Endothelial cell of umbilical vein (primary cell): ENCODE results near the gene OR10D3. TPM values are rescaled to one million over a fixed set of nuclear protein-coding genes. Genes with fewer than 3 reads are reported as not detected.

Experiments
- BruUV-seq: library from RNA; stranded (reverse); fragments of 400-500 nt; replicated peaks from 2 replicates; lab custom pipeline; 2021; lab: Mats Ljungman, UMichigan
- CTCF ChIA-PET: fragments of 300-600, 350-600 bp; sonication (Branson Sonifier 250); formaldehyde crosslinking; loops from one replicate; lab custom pipeline; 2021; ENCODE audit warnings: antibody characterized with exemption, inconsistent platforms; lab: Charles Lee
- POLR2A ChIA-PET: fragments of 300-600, 350-600 bp; sonication (Branson Sonifier 250); formaldehyde crosslinking; loops from one replicate; lab custom pipeline; 2021; ENCODE audit warnings: antibody characterized with exemption, inconsistent platforms; lab: Charles Lee
- DNase-seq: peaks from one replicate; pipeline ENCODE4 v3.0.0-alpha.2; 2011; ENCODE audit warnings: low read depth, low spot score
- FAIRE-seq: peaks from 2 replicates; lab custom pipeline; 2011; peaks lifted over from hg19 to GRCh38; lab: Jason Lieb, UNC
- H2AFZ ChIP-seq: 2 replicates; pipeline ENCODE4 v1.6.0; 2012; ENCODE audit warnings: low read depth, low read length, control low read depth, inconsistent platforms
- H3K27ac ChIP-seq: 2 replicates; pipeline ENCODE4 v1.5.1; 2011; ENCODE audit warnings: low read depth, mild to moderate bottlenecking, control low read depth, low read length, moderate library complexity; ENCODE audit not compliant: insufficient read depth
- H3K27me3 ChIP-seq, 2 experiments: 2 replicates each; pipeline versions ENCODE4 v1.6.0 to v1.6.1; 2011; ENCODE audit warnings: low read length in 2 of 2, mixed read lengths in 1 of 2; ENCODE audit not compliant: control insufficient read depth in 2 of 2, insufficient read depth in 2 of 2
- H3K36me3 ChIP-seq, 2 experiments: 2 replicates in 1 of 2; 3 replicates in 1 of 2; pipeline ENCODE4 v1.5.1; 2011; ENCODE audit warnings: low read length in 2 of 2, mild to moderate bottlenecking in 1 of 2, moderate library complexity in 1 of 2; ENCODE audit not compliant: control insufficient read depth in 2 of 2, insufficient read depth in 2 of 2; ENCODE audit errors: extremely low read depth in 1 of 2
- H3K4me1 ChIP-seq: 3 replicates; pipeline ENCODE4 v1.5.1; 2011; ENCODE audit warnings: mild to moderate bottlenecking, low read length; ENCODE audit not compliant: control insufficient read depth, insufficient read depth; ENCODE audit errors: extremely low read depth
- H3K4me2 ChIP-seq: 2 replicates; pipeline ENCODE4 v1.6.1; 2011; ENCODE audit warnings: low read length, control low read depth, mixed read lengths; ENCODE audit not compliant: insufficient read depth
- H3K4me3 ChIP-seq, 3 experiments: fragments of 200-600 bp in 1 of 3; sonication (generic), shearing (Covaris generic) in 1 of 3; replicated peaks in 1 of 3; 2 replicates each; pipeline ENCODE4 v1.5.1; 2011 to 2016; ENCODE audit warnings: control low read depth in 3 of 3, low read length in 3 of 3, mild to moderate bottlenecking in 2 of 3, inconsistent platforms in 1 of 3, low read depth in 1 of 3, moderate library complexity in 1 of 3; ENCODE audit not compliant: insufficient read depth in 1 of 3
- H3K79me2 ChIP-seq: 2 replicates; pipeline ENCODE4 v1.6.0; 2012; ENCODE audit warnings: low read length, inconsistent platforms; ENCODE audit not compliant: control insufficient read depth, insufficient read depth
- H3K9ac ChIP-seq: replicated peaks from 2 replicates; pipeline ENCODE3; 2011; ENCODE audit warnings: low read length, control low read depth; ENCODE audit not compliant: insufficient read depth; ENCODE audit errors: extremely low read depth
- H3K9me1 ChIP-seq: replicated peaks from 3 replicates; pipeline ENCODE4 v1.6.0; 2011; ENCODE audit warnings: mild to moderate bottlenecking, low read length; ENCODE audit not compliant: control insufficient read depth, insufficient read depth; ENCODE audit errors: extremely low read depth
- H3K9me3 ChIP-seq: replicated peaks from 2 replicates; pipeline ENCODE4 v1.5.1; 2012; ENCODE audit warnings: low read length, inconsistent platforms; ENCODE audit not compliant: control insufficient read depth, insufficient read depth
- H4K20me1 ChIP-seq: replicated peaks from 2 replicates; pipeline ENCODE3; 2011; ENCODE audit warnings: mild to moderate bottlenecking, low read length; ENCODE audit not compliant: control insufficient read depth, insufficient read depth; ENCODE audit errors: extremely low read depth
- CTCF ChIP-seq, 2 donors: IDR thresholded peaks; 1 replicate in 1 of 2; 2 replicates in 1 of 2; pipeline ENCODE4 v1.5.1; 2011; ENCODE audit warnings: low read length in 2 of 2, mild to moderate bottlenecking in 2 of 2, moderate library complexity in 2 of 2, control low read depth in 1 of 2, inconsistent platforms in 1 of 2, low read depth in 1 of 2; ENCODE audit not compliant: insufficient read depth in 1 of 2; ENCODE audit errors: extremely low read depth in 1 of 2
- EZH2 ChIP-seq: IDR thresholded peaks from 2 replicates; pipeline ENCODE4 v1.6.1; 2012; ENCODE audit warnings: borderline replicate concordance, low read depth, mild to moderate bottlenecking, moderate library complexity, low read length, inconsistent platforms; ENCODE audit not compliant: severe bottlenecking
- FOS ChIP-seq: IDR thresholded peaks from 2 replicates; pipeline ENCODE4 v1.6.1; 2011; ENCODE audit warnings: mild to moderate bottlenecking, low read length, moderate library complexity, borderline replicate concordance; ENCODE audit not compliant: insufficient read depth
- GATA2 ChIP-seq: IDR thresholded peaks from 2 replicates; pipeline ENCODE4 v1.7.0; 2011; ENCODE audit warnings: low read depth, mild to moderate bottlenecking, moderate library complexity, mixed read lengths, low read length; ENCODE audit not compliant: insufficient read length, insufficient read depth
- JUN ChIP-seq: IDR thresholded peaks from 2 replicates; pipeline ENCODE4 v1.6.1; 2011; ENCODE audit warnings: borderline replicate concordance, low read depth; ENCODE audit not compliant: insufficient read length, insufficient read depth
- MAX ChIP-seq: IDR thresholded peaks from 2 replicates; pipeline ENCODE4 v1.6.1; 2011; ENCODE audit not compliant: insufficient read depth, insufficient read length
- MYC ChIP-seq: IDR thresholded peaks from one replicate; pipeline ENCODE4 v1.6.1; 2011; ENCODE audit warnings: mild to moderate bottlenecking, low read depth, low read length
- POLR2A ChIP-seq: IDR thresholded peaks from 2 replicates; pipeline ENCODE4 v1.6.1; 2012; ENCODE audit warnings: low read depth, mild to moderate bottlenecking, control low read depth, low read length
- POLR2AphosphoS5 ChIP-seq: IDR thresholded peaks from 2 replicates; pipeline ENCODE4 v1.6.1; 2012; ENCODE audit warnings: low read depth, mild to moderate bottlenecking, control low read depth, low read length, moderate library complexity; ENCODE audit not compliant: insufficient read depth
- dilution Hi-C: fragments of 300-500 bp; cut with MboI; formaldehyde crosslinking; loops from one replicate; pipeline ENCODE4 v1.15.0; 2019; ENCODE audit warnings: low sequenced_read_pairs; ENCODE audit not compliant: extremely low pct_ligation_motif_present
- intact Hi-C: fragments of 100-400 bp; cut with micrococcal nuclease; formaldehyde crosslinking; loops from one replicate; pipeline ENCODE4 v1.10.0; 2022
- polyA plus RNA-seq, 4 experiments: library from polyadenylated mRNA; depleted of rRNA in 3 of 4; stranded (reverse) in 3 of 4; unstranded in 1 of 4; fragments of >200 nt; gene quantifications; 2 replicates each; pipeline versions ENCODE4 v1.2.1 to v1.2.3, GENCODE V29; 2011 to 2012; ENCODE audit warnings: missing spikeins in 1 of 4
- total RNA-seq: library from RNA; stranded (reverse); gene quantifications from 2 replicates; pipeline ENCODE4 v1.2.3, GENCODE V29; 2021

Gene OR10D3
- total and polyA plus RNA-seq, 2 donors (not counting 3 experiments of a cell fraction or from before 2014, with no cell fraction given), result not detected

DNA sequence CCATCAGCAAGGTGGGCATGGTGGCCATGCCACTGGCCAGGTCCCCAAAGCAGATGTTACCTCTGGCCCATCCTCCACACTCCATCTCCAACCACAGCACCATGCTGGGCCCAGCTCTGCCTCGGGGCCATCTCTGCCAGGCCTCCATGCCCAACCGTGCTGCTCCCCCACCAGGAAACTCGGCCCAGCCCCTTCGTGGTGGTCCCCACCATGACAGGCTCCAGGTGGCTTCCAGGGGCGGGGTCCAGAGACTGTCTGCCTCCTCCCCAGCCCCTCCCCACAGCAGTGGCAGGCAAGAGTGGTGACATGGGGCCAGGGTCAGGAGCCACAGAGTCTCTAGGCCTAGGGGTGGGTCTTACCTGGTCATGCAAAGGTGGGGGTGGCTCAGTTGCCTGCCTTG lies 27.3 kb downstream of the OR10D3 start:
- H3K27me3 ChIP-seq, result peaks cover 0 to 1% of the 10 kb centered on the region in 2 experiments
- FAIRE-seq (no peak), DNase-seq (no peak)
- dilution Hi-C loops (no loop called here), intact Hi-C loops (no loop called here)
- H3K27ac ChIP-seq, result no peak overlapping the region
- no peak overlapping the region for H3K9ac ChIP-seq
- TF ChIP-seq FOS (no peak), EZH2 (no peak), POLR2AphosphoS5 (no peak), CTCF (IDR thresholded peaks at IDR 0.05; ENCODE audit: extremely low read depth in 1 of 2, insufficient read depth in 1 of 2, low read depth in 1 of 2, low read length in 2 of 2) (no peak), JUN (no peak), GATA2 (no peak), MYC (no peak), MAX (no peak), POLR2A (no peak)
- POLR2A ChIA-PET, result no interaction called here
- H3K9me1 ChIP-seq, result no peaks in the 10 kb centered on the region
- H2AFZ ChIP-seq, result no peak overlapping the region
- H3K79me2 ChIP-seq, result no peaks in the 10 kb centered on the region
- no peaks in the 10 kb centered on the region for H3K9me3 ChIP-seq
- no peak overlapping the region for H3K4me3 ChIP-seq
- no peaks in the 10 kb centered on the region for H4K20me1 ChIP-seq
- CTCF ChIA-PET, result no interaction called here
- H3K4me1 ChIP-seq, result no peaks in the 10 kb centered on the region
- no peak overlapping the region for H3K4me2 ChIP-seq
- BruUV-seq, result no TSS peak
- no peaks in the 10 kb centered on the region for H3K36me3 ChIP-seq
